ENCODE data around the gene DCAF12.
A peak's percentile ranks its signal among the peaks of the same experiment; 100 is the strongest.
"Not testable (repeated sequence)": the region's sequence is repeated elsewhere in the genome, so short reads cannot be mapped to it uniquely, and the experiment has no call there.

DCAF12 gene

DNA sequence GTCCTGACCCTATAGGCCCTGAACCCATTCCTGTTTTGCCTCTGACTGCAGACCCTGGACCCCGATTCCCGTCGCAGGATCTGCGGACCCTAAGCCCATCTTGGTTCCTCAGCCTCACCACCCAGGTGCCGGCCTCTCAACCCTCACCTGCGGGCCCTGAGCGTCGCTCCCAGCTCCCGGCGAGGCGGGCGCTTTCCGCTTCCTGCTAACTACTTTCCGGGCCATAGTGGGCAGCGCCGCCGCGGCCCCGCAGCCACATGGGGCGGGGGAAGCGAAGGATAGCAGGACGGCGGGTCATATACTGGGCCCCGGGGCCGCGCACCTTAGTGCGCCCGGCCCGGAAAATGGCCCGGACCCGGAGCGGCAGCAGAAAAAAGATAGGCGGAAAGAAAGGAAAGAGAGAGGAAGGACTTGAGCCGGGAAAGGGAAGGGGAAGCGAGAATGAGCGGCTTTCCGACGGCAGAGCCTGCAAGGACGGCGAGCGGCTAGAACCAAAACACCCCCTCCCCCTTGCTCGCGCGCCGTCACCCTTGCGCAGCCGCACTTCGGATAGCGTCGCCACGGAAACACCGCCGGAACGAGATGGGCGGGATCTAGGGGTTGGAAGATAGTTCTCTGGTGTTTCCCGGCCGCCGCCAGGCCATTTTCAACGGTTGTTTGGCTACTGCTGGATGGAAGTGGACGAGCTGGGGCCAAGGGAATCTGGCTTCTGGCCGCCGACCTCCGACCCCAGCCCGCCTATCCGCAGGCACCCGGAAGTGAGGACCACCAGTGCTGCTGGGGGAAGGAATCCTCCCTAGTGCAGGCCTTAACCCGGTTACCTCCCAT is at the start of gene DCAF12:
TSS of gene DCAF12 (minus strand) at position 492 of the 828 bp plus-strand sequence. CDS start at position 225, 267 bp downstream.
- DNase-seq, result peak; percentile 89

- no peak for DNase-seq
Measured at GRCh38 chr9:34176089-34176488, 49.6 kb upstream of the DCAF12 start.

- no peak for DNase-seq
Measured at GRCh38 chr9:34171753-34172535, 45.4 kb upstream of the DCAF12 start.

DNA sequence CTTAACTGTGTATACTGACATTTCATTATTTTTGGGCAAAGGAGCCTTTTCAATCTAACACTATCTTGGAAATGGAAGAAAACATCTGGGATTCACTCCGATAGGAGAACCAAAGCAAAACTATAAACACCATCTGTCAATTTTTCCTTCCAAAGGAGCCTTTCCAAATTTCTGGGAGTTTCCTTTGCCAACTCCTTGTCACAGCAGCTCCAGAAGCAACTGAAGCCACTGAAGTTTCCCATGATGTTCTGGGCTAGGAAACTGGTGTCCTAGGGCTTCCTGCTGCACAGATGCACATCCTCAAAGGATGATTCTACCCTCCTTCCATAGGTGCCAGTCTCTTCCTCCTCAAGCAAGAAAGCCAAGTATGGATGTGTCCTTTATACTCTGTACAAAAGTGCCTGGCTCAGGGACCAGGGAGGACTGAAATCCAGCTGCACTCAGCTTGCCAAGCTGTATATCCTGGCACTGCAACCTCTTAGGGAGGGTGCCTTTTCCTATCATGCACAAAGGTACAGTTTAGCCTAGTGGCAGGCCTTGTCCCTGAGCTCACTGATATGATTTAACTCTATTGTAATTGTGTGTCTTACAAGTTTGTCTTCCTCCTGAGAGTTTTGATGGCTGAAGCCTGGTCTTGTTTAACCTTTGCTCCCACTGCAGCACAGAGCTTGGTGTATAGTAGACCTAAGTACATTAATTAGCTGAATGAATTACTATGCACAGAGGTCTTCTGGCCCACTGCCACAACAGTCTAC is 43.9 kb upstream of the DCAF12 start:
- DNase-seq, result no peak

DNA sequence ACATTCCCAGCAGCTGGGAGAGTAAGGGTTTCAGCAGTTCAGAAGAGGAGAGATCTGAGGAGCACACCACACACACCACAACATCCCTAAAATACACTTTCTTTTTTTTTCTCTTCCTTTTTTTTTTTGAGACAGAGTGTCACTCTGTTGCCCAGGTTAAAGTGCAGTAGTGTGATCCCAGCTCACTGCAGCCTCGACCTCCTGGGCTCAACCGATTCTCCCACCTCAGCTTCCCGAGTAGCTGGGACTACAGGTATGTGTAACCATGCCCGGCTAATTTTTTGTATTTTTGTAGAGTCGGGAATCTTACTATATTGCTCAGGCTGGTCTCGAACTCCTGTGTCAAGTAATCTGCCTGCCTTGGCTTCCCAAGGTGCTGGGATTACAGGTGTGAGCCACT is 42.6 kb upstream of the DCAF12 start:
- DNase-seq, result no peak

GRCh38 chr9:34163434-34163833 is 36.9 kb upstream of the DCAF12 start:
- peak; percentile 29 for DNase-seq

- DNase-seq, result peak; percentile 79
Measured at GRCh38 chr9:34158362-34158869, 31.9 kb upstream of the DCAF12 start.

DNA sequence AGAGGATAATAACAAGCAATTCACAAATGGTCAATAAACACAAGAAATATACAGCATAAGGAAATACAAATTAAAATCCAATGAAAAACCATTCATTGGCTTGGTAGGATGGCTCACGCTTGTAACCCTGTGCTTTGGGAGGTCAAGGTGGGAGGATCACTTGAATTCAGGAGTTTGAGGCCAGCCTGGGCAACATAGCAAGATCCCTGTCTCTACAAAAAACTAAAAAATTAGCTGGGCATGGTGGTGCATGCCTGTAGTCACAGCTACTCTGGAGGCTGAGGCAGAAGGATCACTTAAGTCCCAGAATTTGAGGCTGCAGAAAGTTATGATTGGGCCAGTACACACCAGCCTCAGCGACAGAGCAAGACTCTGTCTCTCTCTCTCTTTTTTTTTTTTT is 31.4 kb upstream of the DCAF12 start:
- DNase-seq, result no peak

GRCh38 chr9:34157318-34157717 is 30.8 kb upstream of the DCAF12 start:
- DNase-seq, result no peak

- DNase-seq, result no peak
Measured at GRCh38 chr9:34154057-34154456, 27.6 kb upstream of the DCAF12 start.

GRCh38 chr9:34151398-34151797 is 24.9 kb upstream of the DCAF12 start:
- no peak for DNase-seq

DNA sequence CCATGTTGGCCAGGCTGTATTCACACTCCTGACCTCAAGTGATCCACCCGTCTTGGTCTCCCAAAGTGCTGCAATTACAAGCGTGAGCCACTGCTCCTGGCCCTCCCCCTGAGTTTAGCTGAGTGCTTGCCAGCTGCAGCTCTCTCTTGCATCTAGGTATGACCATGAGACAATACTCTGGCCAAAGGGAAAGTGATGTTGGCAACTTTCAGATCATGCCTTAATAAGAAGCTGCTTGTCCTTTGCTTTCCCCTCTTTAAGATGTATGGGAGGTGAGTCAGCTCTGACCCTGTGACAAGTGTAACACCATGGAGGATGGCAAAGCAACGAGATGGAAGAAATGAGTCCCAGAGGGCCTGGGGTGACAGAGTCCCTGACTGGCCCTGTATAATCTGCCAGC is 18.7 kb upstream of the DCAF12 start:
- no peak for DNase-seq

DNA sequence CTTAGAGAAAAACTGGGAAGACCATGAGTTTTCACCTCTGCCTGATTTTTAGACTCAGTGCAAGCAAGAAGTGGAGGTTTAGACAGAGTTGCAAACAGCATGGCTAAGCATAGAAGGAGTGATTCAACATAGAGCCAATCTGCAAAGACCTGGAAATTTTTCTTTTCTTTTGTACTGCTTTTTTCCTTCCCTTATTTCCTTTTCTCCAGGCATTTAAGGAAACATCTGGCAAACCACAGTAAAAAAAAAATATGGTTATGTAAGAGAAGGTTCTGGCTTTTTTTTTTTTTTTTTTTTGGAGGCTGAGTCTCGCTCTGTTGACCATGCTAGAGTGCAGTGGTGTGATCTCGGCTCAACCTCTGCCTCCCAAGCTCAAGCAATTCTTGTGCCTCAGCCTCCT is 16.6 kb upstream of the DCAF12 start:
- no peak for DNase-seq

GRCh38 chr9:34140853-34141252 is 14.4 kb upstream of the DCAF12 start:
- no peak for DNase-seq

DNA sequence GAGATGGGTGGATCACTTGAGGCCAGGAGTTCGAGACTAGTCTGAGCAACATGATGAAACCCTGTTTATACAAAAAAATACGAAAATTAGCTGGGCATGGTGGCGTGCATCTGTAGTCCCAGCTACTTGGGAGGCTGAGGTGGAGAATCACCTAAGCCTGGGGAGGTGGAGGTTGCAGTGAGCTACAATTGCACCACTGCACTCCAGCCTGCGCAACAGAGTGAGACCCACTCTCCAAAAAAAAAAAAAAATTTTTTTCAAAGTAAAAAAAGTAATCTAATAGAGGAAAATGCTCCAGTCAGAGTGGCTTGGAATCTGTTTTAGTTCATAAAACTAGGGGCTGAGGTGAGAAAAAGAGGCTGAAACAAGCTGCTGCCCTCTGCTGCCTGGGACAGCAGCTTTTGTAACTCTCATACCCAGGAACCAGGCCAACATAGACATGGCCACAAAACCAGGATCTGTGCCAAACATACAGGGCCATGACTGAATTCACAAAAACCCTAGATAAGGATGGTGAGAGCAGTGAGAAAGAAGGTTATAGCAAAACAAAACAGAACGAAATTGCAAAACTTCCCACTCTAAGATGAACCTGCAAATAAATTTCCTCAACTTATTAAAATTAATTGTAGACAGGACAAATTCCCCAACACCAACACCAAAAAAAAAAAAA is 13.1 kb upstream of the DCAF12 start:
- DNase-seq, result peak; percentile 75

DNA sequence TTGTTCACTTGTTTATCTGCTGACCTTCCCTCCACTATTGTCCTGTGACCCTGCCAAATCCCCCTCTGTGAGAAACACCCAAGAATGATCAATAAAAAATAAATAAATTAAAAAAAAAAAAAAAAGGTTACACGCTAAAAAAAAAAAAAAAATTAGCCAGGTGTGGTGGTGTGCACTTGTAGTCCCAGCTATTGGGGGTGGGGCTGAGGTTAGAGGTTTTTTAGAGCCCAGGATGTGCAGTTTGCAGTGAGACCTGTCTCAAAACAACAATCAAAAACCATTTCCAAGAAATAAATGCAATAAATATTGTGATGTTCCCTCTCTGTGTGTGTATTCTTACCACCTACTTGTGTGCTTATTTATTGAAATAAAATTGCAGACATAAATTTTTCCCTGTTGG is 12.1 kb upstream of the DCAF12 start:
- DNase-seq, result not testable (repeated sequence)

DNA sequence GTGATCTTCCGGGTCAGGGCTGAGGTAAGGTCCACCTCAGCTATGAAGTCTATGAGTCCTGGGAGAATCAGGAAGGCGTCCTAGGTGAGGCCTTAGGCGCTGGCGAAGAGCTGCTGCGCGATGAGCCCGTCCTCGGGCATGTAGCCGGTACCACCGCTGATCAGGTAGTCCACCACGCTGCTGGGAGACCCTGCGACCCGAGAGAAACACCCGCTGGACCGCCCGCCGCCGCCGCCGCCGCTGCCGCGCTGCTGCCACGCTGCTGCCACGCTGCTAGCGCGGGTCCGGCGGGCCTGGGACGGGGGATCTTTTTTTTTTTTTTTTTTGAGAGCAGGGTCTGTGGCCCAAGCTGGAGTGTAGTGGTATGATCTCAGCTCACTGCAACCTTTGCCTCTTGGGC is 8.0 kb upstream of the DCAF12 start:
- no peak for DNase-seq

DNA sequence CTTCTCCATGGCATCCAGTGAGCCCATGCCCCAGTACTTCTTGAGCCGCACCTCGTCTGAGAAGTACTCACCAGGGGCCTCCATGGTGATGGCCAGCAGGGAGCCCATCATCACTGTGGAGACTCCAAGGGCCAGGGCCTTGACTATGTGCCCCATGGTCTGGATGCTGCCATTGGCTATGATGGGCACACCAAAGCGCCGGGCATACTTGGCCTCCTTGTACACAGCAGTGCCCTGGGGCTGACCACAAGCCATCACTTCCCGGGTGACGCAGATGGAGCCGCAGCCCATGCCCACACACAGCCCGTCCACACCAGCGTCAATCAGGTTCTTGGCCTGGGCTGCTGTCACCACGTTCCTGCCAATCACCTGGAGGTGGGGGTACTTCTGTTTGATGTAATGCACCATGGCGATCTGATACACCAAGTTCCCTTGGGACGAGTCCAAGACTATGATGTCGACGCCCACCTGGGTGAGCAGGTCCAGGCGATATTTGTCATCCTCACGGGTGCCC is 7.0 kb upstream of the DCAF12 start:
- DNase-seq, result no peak

DNA sequence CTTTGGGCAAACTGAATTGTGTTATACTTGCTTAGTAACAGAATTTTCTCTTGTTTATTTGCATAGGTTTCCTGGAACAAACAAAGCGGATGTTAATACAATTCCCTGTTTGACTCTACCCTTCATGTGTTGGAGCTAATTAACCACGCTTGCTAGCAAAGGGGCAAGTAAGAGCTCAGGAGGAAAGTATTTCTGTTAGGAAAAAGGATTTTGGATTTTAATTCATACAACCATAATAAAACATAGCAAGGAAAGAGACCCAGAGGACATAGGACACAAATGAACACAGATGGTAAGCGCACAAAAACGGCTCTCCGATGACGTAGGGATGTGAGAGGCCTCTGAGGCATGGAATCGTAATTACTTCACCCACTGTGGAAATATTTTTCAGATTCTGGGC is 5.1 kb upstream of the DCAF12 start:
- no peak for DNase-seq

DNA sequence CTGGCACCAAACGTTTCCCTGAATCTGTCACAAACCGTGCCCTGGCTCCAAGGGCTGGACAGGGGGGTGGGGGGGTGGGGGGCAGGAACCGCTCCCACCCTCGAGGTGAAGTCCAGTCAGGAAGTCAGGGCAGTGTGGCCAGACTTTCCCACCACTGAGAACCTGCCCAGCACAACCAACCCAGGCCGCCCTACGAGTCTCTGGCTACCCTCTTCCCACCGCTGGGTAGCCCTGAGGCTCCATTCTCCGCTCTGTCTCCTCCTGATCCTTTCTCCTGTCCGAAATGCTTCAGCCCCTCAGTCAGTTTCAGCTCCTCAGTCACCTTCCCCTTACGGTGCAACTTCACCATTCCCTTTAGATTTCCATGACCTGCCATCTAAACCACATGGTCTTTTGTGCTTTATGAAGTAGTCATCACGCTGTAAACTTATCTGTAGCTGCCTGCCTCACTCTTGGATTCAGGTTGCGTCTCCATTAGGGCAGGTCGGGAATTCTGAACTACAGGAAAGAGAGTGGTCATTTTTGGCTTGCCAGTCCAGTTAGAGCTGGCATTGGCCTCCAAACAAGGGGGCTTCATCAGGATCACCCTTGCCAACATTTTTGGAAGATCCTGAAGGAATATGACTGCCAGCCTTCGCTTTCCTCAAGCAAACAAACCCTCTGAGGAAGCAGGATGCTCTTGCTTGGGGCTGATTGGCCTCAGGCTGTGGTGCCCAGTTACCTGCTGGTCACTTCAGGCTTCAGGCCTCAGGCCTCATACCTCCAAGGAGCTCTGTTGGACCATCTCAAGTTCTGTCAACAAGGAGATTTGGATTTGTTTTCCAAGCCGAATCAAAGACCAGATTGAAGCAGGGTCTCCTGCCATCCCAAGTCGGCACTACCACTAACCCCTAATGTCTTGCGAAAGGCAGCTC is 794 bp upstream of the DCAF12 start:
- DNase-seq, result no peak

DNA sequence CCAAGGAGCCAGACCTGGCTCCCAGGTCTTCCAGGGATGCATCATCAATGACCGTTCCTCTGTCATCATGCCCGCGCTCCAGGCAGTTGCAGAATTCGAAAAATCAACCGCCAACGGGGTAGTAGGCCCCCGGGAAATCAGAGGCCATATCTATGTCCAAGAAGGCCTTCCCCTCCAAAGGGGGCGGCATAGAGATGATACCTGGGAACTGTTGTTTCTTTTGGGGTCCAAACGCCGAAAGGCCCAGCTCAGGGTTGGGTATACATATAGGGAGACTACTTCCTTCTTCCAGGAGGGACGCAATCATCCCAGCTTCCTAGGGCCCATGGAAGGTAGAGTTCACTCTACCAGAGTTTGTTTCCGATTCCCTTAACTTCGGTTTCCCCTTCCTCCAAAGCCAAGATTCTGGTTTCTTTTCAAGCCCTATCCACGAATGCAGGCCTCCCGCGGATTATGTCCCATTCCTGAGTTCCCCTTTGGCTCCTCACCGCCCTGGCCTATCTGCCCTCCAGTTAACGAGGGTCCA is 754 bp downstream of the DCAF12 start:
- peak; percentile 19 for DNase-seq
